Measurements from ENCODE around the gene TMPRSS15. TPM values are rescaled to one million over a fixed set of nuclear protein-coding genes. Genes with fewer than 3 reads are reported as not detected.
A peak's percentile ranks its signal among the peaks of the same experiment; 100 is the strongest.

Gene TMPRSS15
- total RNA-seq, 2 experiments from 2014 or later, result not detected

- no peak for ATAC-seq
- no peaks in the 10 kb centered on the region for H3K4me1 Mint-ChIP-seq
- no peak overlapping the region for H3K27ac Mint-ChIP-seq
- no peaks in the 10 kb centered on the region for H3K9me3 Mint-ChIP-seq (ENCODE audit: low read depth)
- DNase-seq, result no peak
- H3K4me3 Mint-ChIP-seq, result no peak overlapping the region
- H3K36me3 Mint-ChIP-seq, result no peaks in the 10 kb centered on the region
- CTCF ChIA-PET, result no interaction called here
- peaks cover 5% of the 10 kb centered on the region for H3K27me3 Mint-ChIP-seq
Measured at GRCh38 chr21:18251065-18251464, 152.5 kb downstream of the TMPRSS15 start.

GRCh38 chr21:18249672-18250071, 153.9 kb downstream of the TMPRSS15 start:
- peaks cover 15% of the 10 kb centered on the region for H3K27me3 Mint-ChIP-seq
- CTCF ChIA-PET, result no interaction called here
- H3K9me3 Mint-ChIP-seq (ENCODE audit: low read depth), result no peaks in the 10 kb centered on the region
- DNase-seq, result no peak
- H3K36me3 Mint-ChIP-seq, result no peaks in the 10 kb centered on the region
- H3K4me1 Mint-ChIP-seq, result no peaks in the 10 kb centered on the region
- H3K27ac Mint-ChIP-seq, result no peak overlapping the region
- peak; percentile 23 for ATAC-seq
- H3K4me3 Mint-ChIP-seq, result no peak overlapping the region

- CTCF ChIA-PET, result no interaction called here
- no peaks in the 10 kb centered on the region for H3K9me3 Mint-ChIP-seq (ENCODE audit: low read depth)
- H3K27me3 Mint-ChIP-seq, result peaks cover 28% of the 10 kb centered on the region
- no peak for DNase-seq
- no peak overlapping the region for H3K4me3 Mint-ChIP-seq
- no peak overlapping the region for H3K27ac Mint-ChIP-seq
- no peaks in the 10 kb centered on the region for H3K36me3 Mint-ChIP-seq
- ATAC-seq, result no peak
- H3K4me1 Mint-ChIP-seq, result no peaks in the 10 kb centered on the region
Measured at GRCh38 chr21:18248171-18248570, 155.4 kb downstream of the TMPRSS15 start.

- H3K4me3 Mint-ChIP-seq, result no peak overlapping the region
- peaks cover 1% of the 10 kb centered on the region for H3K9me3 Mint-ChIP-seq (ENCODE audit: low read depth)
Measured at GRCh38 chr21:18245464-18245967, 158.1 kb downstream of the TMPRSS15 start.

GRCh38 chr21:18244671-18245463, 158.7 kb downstream of the TMPRSS15 start, which contains the start of gene CHODL:
TSS of gene CHODL (plus strand) at chr21:18244833. CDS start at chr21:18245224, 391 bp downstream.
- ATAC-seq (no peak), DNase-seq (no peak)
- Mint-ChIP-seq H3K36me3 (no peaks in the 10 kb centered on the region), H3K4me1 (no peaks in the 10 kb centered on the region), H3K27me3 (peaks cover 28% of the 10 kb centered on the region), H3K27ac (no peak within 1 kb of the TSS), H3K4me3 (no peak within 1 kb of the TSS), H3K9me3 (ENCODE audit: low read depth) (peaks cover 1% of the 10 kb centered on the region)
- CTCF ChIA-PET, result no interaction called here

More at GRCh38 chr21:18245464-18245967, 158.1 kb downstream of the TMPRSS15 start:
- H3K27me3 Mint-ChIP-seq, result peaks cover 28% of the 10 kb centered on the region
- H3K4me1 Mint-ChIP-seq, result no peaks in the 10 kb centered on the region
- DNase-seq, result no peak
- CTCF ChIA-PET, result no interaction called here
- ATAC-seq, result no peak
- H3K27ac Mint-ChIP-seq, result no peak overlapping the region
- H3K36me3 Mint-ChIP-seq, result no peaks in the 10 kb centered on the region

- ATAC-seq, result no peak
- DNase-seq, result no peak
- Mint-ChIP-seq H3K27ac (no peak overlapping the region), H3K9me3 (ENCODE audit: low read depth) (no peaks in the 10 kb centered on the region), H3K4me1 (no peaks in the 10 kb centered on the region), H3K4me3 (no peak overlapping the region), H3K27me3 (no peaks in the 10 kb centered on the region), H3K36me3 (no peaks in the 10 kb centered on the region)
- CTCF ChIA-PET, result no interaction called here
Measured at GRCh38 chr21:18235545-18235944, 168.0 kb downstream of the TMPRSS15 start.

- Mint-ChIP-seq H3K4me1 (no peaks in the 10 kb centered on the region), H3K27ac (no peak overlapping the region), H3K36me3 (no peaks in the 10 kb centered on the region), H3K4me3 (no peak overlapping the region), H3K27me3 (no peaks in the 10 kb centered on the region), H3K9me3 (ENCODE audit: low read depth) (peaks cover 2% of the 10 kb centered on the region)
- no peak for ATAC-seq
- no peak for DNase-seq
- CTCF ChIA-PET, result no interaction called here
Measured at GRCh38 chr21:18228060-18228739, 175.4 kb downstream of the TMPRSS15 start.

GRCh38 chr21:18222346-18222745, 181.2 kb downstream of the TMPRSS15 start:
- Mint-ChIP-seq H3K4me1 (no peaks in the 10 kb centered on the region), H3K9me3 (ENCODE audit: low read depth) (peaks cover 5% of the 10 kb centered on the region), H3K27me3 (no peaks in the 10 kb centered on the region), H3K36me3 (peaks cover 2% of the 10 kb centered on the region), H3K4me3 (no peak overlapping the region), H3K27ac (no peak overlapping the region)
- DNase-seq (no peak), ATAC-seq (no peak)
- CTCF ChIA-PET, result no interaction called here

- Mint-ChIP-seq H3K9me3 (ENCODE audit: low read depth) (peaks cover 8% of the 10 kb centered on the region), H3K4me3 (no peak overlapping the region), H3K27ac (no peak overlapping the region), H3K36me3 (peaks cover 2% of the 10 kb centered on the region), H3K4me1 (no peaks in the 10 kb centered on the region), H3K27me3 (no peaks in the 10 kb centered on the region)
- ATAC-seq (no peak), DNase-seq (no peak)
- CTCF ChIA-PET, result no interaction called here
Measured at GRCh38 chr21:18220498-18220897, 183.1 kb downstream of the TMPRSS15 start.

Other genes starting within 250 kb of the TMPRSS15 start
- gene CHODL, start 159.0 kb downstream of the TMPRSS15 start, total RNA-seq, result under 1 TPM; 0.32 to 0.91 TPM